Common myeloid progenitor, CD34-positive (primary cell): ENCODE measurements around the gene LIPK.
A peak's percentile ranks its signal among the peaks of the same experiment; 100 is the strongest.

ENCODE experiments used
- CTCF ChIA-PET: fragments of 350-600 bp; sonication (Branson Sonifier 250); formaldehyde crosslinking; loops from one replicate; lab custom pipeline; 2021; ENCODE audit warnings: antibody characterized with exemption; lab: Charles Lee
- POLR2A ChIA-PET: fragments of 350-600 bp; sonication (Branson Sonifier 250); formaldehyde crosslinking; loops from one replicate; lab custom pipeline; 2021; ENCODE audit warnings: antibody characterized with exemption; lab: Charles Lee
- DNase-seq, 3 donors: peaks; one replicate each; pipeline versions ENCODE4 v3.0.0 to v3.0.0-alpha.2; 2013
- H3K27ac ChIP-seq, 2 experiments: 1 replicate in 1 of 2; 2 replicates in 1 of 2; pipeline ENCODE4 v1.7.0; 2013; ENCODE audit warnings: inconsistent platforms in 2 of 2, low read length in 2 of 2, mild to moderate bottlenecking in 2 of 2, low read depth in 1 of 2, moderate library complexity in 1 of 2; ENCODE audit not compliant: severe bottlenecking in 2 of 2, insufficient read depth in 1 of 2, poor library complexity in 1 of 2
- H3K27me3 ChIP-seq, 5 experiments: replicated peaks in 2 of 5; 1 replicate in 3 of 5; 2 replicates in 2 of 5; pipeline versions ENCODE4 v1.6.1 to v1.7.0; 2013; ENCODE audit warnings: low read length in 4 of 5, mild to moderate bottlenecking in 2 of 5, moderate library complexity in 2 of 5, inconsistent platforms in 1 of 5; ENCODE audit not compliant: insufficient read depth in 5 of 5, control insufficient read depth in 4 of 5
- H3K36me3 ChIP-seq, 4 experiments: 1 replicate in 2 of 4; 2 replicates in 2 of 4; pipeline versions ENCODE4 v1.6.1 to v1.7.0; 2013; ENCODE audit warnings: low read length in 3 of 4, control low read depth in 1 of 4, mild to moderate bottlenecking in 1 of 4; ENCODE audit not compliant: control insufficient read depth in 4 of 4, insufficient read depth in 4 of 4
- H3K4me1 ChIP-seq, 4 experiments: 1 replicate in 3 of 4; 2 replicates in 1 of 4; pipeline versions ENCODE4 v1.6.1 to v1.7.1; 2013; ENCODE audit warnings: low read length in 3 of 4, mild to moderate bottlenecking in 3 of 4, control low read depth in 1 of 4, inconsistent platforms in 1 of 4, moderate library complexity in 1 of 4; ENCODE audit not compliant: control insufficient read depth in 4 of 4, insufficient read depth in 4 of 4; ENCODE audit errors: control extremely low read depth in 1 of 4
- H3K4me3 ChIP-seq, 7 experiments: 1 replicate in 4 of 7; 2 replicates in 3 of 7; pipeline versions ENCODE4 v1.5.1 to v1.7.0; 2013; ENCODE audit warnings: mild to moderate bottlenecking in 7 of 7, low read length in 6 of 7, moderate library complexity in 6 of 7, inconsistent platforms in 2 of 7, low read depth in 2 of 7, control low read depth in 1 of 7; ENCODE audit not compliant: insufficient read depth in 4 of 7, control insufficient read depth in 1 of 7; ENCODE audit errors: extremely low read depth in 1 of 7
- H3K9me3 ChIP-seq, 5 experiments: 1 replicate in 4 of 5; 2 replicates in 1 of 5; pipeline versions ENCODE4 v1.6.1 to v1.7.1; 2013; ENCODE audit warnings: low read length in 4 of 5, mild to moderate bottlenecking in 2 of 5, inconsistent platforms in 1 of 5, low read depth in 1 of 5, moderate library complexity in 1 of 5; ENCODE audit not compliant: control insufficient read depth in 4 of 5, insufficient read depth in 2 of 5; ENCODE audit errors: control extremely low read depth in 1 of 5
- WGBS: methylation state at CpG from one replicate; pipeline ENCODE4 v1.1.5; 2013; ENCODE audit not compliant: insufficient coverage; 5-methylcytosine and 5-hydroxymethylcytosine counted together

LIPK gene

GRCh38 chr10:88715517-88715916 is 9.5 kb downstream of the LIPK start:
- H3K27ac ChIP-seq, result no peak overlapping the region
- H3K27me3 ChIP-seq, result no peaks in the 10 kb centered on the region
- H3K4me3 ChIP-seq, result no peak overlapping the region
- H3K9me3 ChIP-seq, result no peaks in the 10 kb centered on the region
- H3K36me3 ChIP-seq, result no peaks in the 10 kb centered on the region
- H3K4me1 ChIP-seq, result no peaks in the 10 kb centered on the region
- CTCF ChIA-PET, result no interaction called here
- DNase-seq, result no peak
- no CpG with 5 or more reads among the region's 1 CpG for WGBS
- POLR2A ChIA-PET, result no interaction called here

- WGBS, result 100% methylated on average over 1 of the region's 4 CpGs
- Histone ChIP-seq H3K36me3 (no peaks in the 10 kb centered on the region), H3K4me1 (peaks cover 4 to 16% (median 11%) of the 10 kb centered on the region in 4 experiments), H3K9me3 (no peaks in the 10 kb centered on the region), H3K4me3 (no peak overlapping the region), H3K27me3 (no peaks in the 10 kb centered on the region), H3K27ac (no peak overlapping the region)
- DNase-seq, result no peak
- ChIA-PET POLR2A (no interaction called here), CTCF (interaction anchor here (1.0 kb wide), 1 partner anchor 12 kb away, joined by 3 read pairs; no protein-coding TSS in a partner anchor)
These were observed 15.3 kb downstream of the LIPK start for GRCh38 chr10:88721392-88721791.

- Histone ChIP-seq H3K9me3 (no peaks in the 10 kb centered on the region), H3K4me1 (peaks cover 4 to 25% (median 14%) of the 10 kb centered on the region in 4 experiments), H3K4me3 (peak overlapping the region in 3 of 7 experiments; percentile 1 to 39 (median 33)), H3K36me3 (no peaks in the 10 kb centered on the region), H3K27ac (peak overlapping the region in 1 of 2 experiments; percentile 51), H3K27me3 (no peaks in the 10 kb centered on the region)
- 0% methylated on average over 1 of the region's 1 CpG for WGBS
- POLR2A ChIA-PET, result no interaction called here
- CTCF ChIA-PET, result interaction anchor here (0.6 to 1.7 kb wide), 4 partner anchors 9 to 98 kb away, joined by 3 to 7 read pairs (median 4); no protein-coding TSS in a partner anchor
- DNase-seq, result peak; percentile 44 to 79 (median 66)
These were observed 19.7 kb downstream of the LIPK start for GRCh38 chr10:88725798-88726197.

- Histone ChIP-seq H3K4me1 (peaks cover 4 to 33% (median 19%) of the 10 kb centered on the region in 4 experiments), H3K9me3 (no peaks in the 10 kb centered on the region), H3K36me3 (no peaks in the 10 kb centered on the region), H3K27me3 (no peaks in the 10 kb centered on the region), H3K4me3 (no peak overlapping the region), H3K27ac (no peak overlapping the region)
- peak in 2 of 3 donors; percentile 29 to 37 for DNase-seq
- whole genome bisulfite sequencing, result 93% methylated on average over 30 of the region's 30 CpGs
- CTCF ChIA-PET, result interaction anchor here (0.6 to 2.7 kb wide), 9 partner anchors 10 to 205 kb away, joined by 3 to 10 read pairs (median 3); partner anchors contain the start of gene LIPK
- POLR2A ChIA-PET, result no interaction called here
These were observed 22.2 kb downstream of the LIPK start for GRCh38 chr10:88728107-88728763.

GRCh38 chr10:88730864-88731263 is 24.8 kb downstream of the LIPK start:
- Histone ChIP-seq H3K9me3 (no peaks in the 10 kb centered on the region), H3K27me3 (no peaks in the 10 kb centered on the region), H3K36me3 (no peaks in the 10 kb centered on the region), H3K27ac (no peak overlapping the region), H3K4me3 (peak overlapping the region in 1 of 7 experiments; percentile 39), H3K4me1 (peaks cover 0 to 23% (median 15%) of the 10 kb centered on the region in 4 experiments)
- CTCF ChIA-PET, result interaction anchor here (2.1 kb wide), 1 partner anchor 12 kb away, joined by 5 read pairs; no protein-coding TSS in a partner anchor
- peak in 2 of 3 donors; percentile 19 to 49 for DNase-seq
- WGBS, result no CpG with 5 or more reads among the region's 4 CpGs
- POLR2A ChIA-PET, result no interaction called here

DNA sequence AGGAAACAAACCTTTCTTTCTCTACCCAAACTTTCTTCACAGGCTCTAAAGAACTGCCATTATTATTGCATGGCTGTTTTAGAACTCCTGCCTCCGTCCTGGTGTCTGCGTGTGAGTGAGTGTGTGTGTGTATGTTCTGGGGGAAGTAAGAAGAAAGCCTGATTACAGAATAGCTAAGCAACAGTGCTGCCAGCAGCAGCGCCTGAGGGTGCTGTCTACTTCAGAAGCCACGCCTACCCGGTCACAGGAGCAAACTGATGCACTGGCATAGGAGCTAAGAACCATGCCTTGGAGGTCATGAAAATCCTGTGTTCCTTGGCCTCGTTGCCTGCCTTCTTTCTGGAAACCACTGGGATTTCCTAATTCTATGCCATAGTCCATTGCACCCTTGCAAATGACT is 25.2 kb downstream of the LIPK start:
- H3K4me3 ChIP-seq, result peak overlapping the region in 1 of 7 experiments; percentile 39
- 11% methylated on average over 6 of the region's 6 CpGs for WGBS
- ChIA-PET CTCF (interaction anchor here (2.1 kb wide), 1 partner anchor 12 kb away, joined by 5 read pairs; no protein-coding TSS in a partner anchor), POLR2A (interaction anchor here (0.6 kb wide), 1 partner anchor 74 kb away, joined by 3 read pairs; no protein-coding TSS in a partner anchor)
- no peaks in the 10 kb centered on the region for H3K27me3 ChIP-seq
- no peaks in the 10 kb centered on the region for H3K9me3 ChIP-seq
- DNase-seq, result peak; percentile 48 to 90 (median 84)
- H3K27ac ChIP-seq, result no peak overlapping the region
- peaks cover 0 to 18% (median 12%) of the 10 kb centered on the region in 4 experiments for H3K4me1 ChIP-seq
- H3K36me3 ChIP-seq, result no peaks in the 10 kb centered on the region

GRCh38 chr10:88733215-88733614 is 27.2 kb downstream of the LIPK start:
- Histone ChIP-seq H3K27me3 (no peaks in the 10 kb centered on the region), H3K9me3 (no peaks in the 10 kb centered on the region), H3K27ac (no peak overlapping the region), H3K4me3 (no peak overlapping the region), H3K36me3 (no peaks in the 10 kb centered on the region), H3K4me1 (peaks cover 0 to 18% (median 9%) of the 10 kb centered on the region in 4 experiments)
- ChIA-PET CTCF (interaction anchor here (0.6 kb wide), 1 partner anchor 12 kb away, joined by 3 read pairs; no protein-coding TSS in a partner anchor), POLR2A (no interaction called here)
- WGBS, result no CpG with 5 or more reads among the region's 2 CpGs
- no peak for DNase-seq
